CD4-positive, alpha-beta T cell treated with Interleukin-12 subunit alpha and Interleukin-12 subunit beta, for 1 hour (primary cell): ENCODE measurements around the gene FAM221A.
A peak's percentile ranks its signal among the peaks of the same experiment; 100 is the strongest.
"Not testable (repeated sequence)": the region's sequence is repeated elsewhere in the genome, so short reads cannot be mapped to it uniquely, and the experiment has no call there.

Source experiments
- DNase-seq: peaks from one replicate; pipeline ENCODE4 v3.0.0-alpha.2; 2020

The FAM221A gene

GRCh38 chr7:23679898-23680413 is at the start of gene FAM221A:
Gene FAM221A, plus strand, starts transcription at chr7:23680199. Its CDS starts 20 bp downstream, at chr7:23680219.
- DNase-seq: peak; percentile 83

GRCh38 chr7:23633417-23633816 is 46.6 kb upstream of the FAM221A start:
- DNase-seq: no peak

- DNase-seq: no peak
These were observed 34.2 kb upstream of the FAM221A start for GRCh38 chr7:23645822-23646221.

GRCh38 chr7:23653942-23654341 is 26.1 kb upstream of the FAM221A start:
- no peak for DNase-seq

GRCh38 chr7:23654508-23654907 is 25.5 kb upstream of the FAM221A start:
- peak; percentile 2 for DNase-seq

- DNase-seq: no peak
These were observed 24.6 kb upstream of the FAM221A start for GRCh38 chr7:23655433-23655832.

- DNase-seq: no peak
These were observed 21.1 kb upstream of the FAM221A start for GRCh38 chr7:23658831-23659427.

GRCh38 chr7:23661385-23661784 is 18.6 kb upstream of the FAM221A start:
- DNase-seq: no peak

- no peak for DNase-seq
These were observed 17.6 kb upstream of the FAM221A start for GRCh38 chr7:23662124-23662983.

- DNase-seq: no peak
These were observed 17.1 kb upstream of the FAM221A start for GRCh38 chr7:23662984-23663313.

- no peak for DNase-seq
These were observed 15.9 kb upstream of the FAM221A start for GRCh38 chr7:23664122-23664521.

- no peak for DNase-seq
These were observed 8.0 kb upstream of the FAM221A start for GRCh38 chr7:23672033-23672432.

- DNase-seq: peak; percentile 51
These were observed 711 bp downstream of the FAM221A start for GRCh38 chr7:23680414-23681405.

GRCh38 chr7:23684041-23684440 is 4.0 kb downstream of the FAM221A start:
- DNase-seq: not testable (repeated sequence)

- no peak for DNase-seq
These were observed 5.7 kb downstream of the FAM221A start for GRCh38 chr7:23685731-23686130.

GRCh38 chr7:23687011-23687410 is 7.0 kb downstream of the FAM221A start:
- DNase-seq: no peak

- no peak for DNase-seq
These were observed 9.2 kb downstream of the FAM221A start for GRCh38 chr7:23689165-23689564.

GRCh38 chr7:23691320-23691719 is 11.3 kb downstream of the FAM221A start:
- DNase-seq: no peak

- no peak for DNase-seq
These were observed 13.2 kb downstream of the FAM221A start for GRCh38 chr7:23693224-23693623.

- peak; percentile 49 for DNase-seq
These were observed 17.0 kb downstream of the FAM221A start for GRCh38 chr7:23696916-23697441.

GRCh38 chr7:23698822-23699221 is 18.8 kb downstream of the FAM221A start:
- no peak for DNase-seq

GRCh38 chr7:23700046-23700445 is 20.0 kb downstream of the FAM221A start:
- no peak for DNase-seq
